GM18858 (cell line): ENCODE results near the gene CWC27.
A peak's percentile ranks its signal among the peaks of the same experiment; 100 is the strongest.

Experiments used
- ATAC-seq: cut with Tn5 transposase; IDR thresholded peaks from one replicate; pipeline ENCODE4 v1.9.1; 2021; ENCODE audit not compliant: unreplicated experiment

Gene CWC27

DNA sequence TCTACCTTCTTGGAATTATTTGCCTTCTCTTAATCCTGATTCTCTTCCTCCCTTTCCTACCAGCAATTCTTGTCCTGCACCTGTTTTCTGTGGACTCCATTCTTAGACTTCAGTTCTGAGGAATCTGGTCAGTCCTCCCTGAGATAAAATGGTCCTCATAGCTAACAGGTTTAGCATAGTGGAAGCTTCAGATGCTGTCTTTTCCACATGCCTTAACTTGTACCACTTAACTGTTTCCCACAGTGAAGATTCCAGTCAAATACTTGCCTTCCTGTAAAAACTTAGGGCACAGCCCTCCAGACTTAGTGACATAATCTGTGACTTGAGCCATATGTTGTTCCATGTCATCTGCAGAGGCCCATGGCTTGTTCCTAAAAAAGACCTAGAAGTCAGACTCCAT is 261.3 kb downstream of the CWC27 start:
- no peak for ATAC-seq

DNA sequence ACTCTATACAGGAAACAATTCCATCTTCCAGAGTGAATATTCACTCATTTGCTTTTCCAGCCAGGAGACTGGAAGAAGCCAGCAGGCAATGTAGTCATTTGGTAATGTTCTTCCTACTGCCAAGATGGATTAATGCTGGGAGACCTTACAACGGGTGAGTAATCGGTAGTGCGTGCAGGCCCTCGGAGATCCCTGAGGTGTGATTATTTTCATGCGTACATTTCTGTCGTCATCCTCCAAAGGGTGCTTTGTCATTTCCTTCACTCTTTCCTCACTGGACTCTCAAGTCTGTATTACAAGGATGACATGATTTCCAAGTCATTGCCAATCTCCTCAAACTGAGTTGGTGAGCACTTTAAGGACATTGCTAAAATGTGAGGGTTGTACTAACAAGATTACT is 263.5 kb downstream of the CWC27 start:
- no peak for ATAC-seq

DNA sequence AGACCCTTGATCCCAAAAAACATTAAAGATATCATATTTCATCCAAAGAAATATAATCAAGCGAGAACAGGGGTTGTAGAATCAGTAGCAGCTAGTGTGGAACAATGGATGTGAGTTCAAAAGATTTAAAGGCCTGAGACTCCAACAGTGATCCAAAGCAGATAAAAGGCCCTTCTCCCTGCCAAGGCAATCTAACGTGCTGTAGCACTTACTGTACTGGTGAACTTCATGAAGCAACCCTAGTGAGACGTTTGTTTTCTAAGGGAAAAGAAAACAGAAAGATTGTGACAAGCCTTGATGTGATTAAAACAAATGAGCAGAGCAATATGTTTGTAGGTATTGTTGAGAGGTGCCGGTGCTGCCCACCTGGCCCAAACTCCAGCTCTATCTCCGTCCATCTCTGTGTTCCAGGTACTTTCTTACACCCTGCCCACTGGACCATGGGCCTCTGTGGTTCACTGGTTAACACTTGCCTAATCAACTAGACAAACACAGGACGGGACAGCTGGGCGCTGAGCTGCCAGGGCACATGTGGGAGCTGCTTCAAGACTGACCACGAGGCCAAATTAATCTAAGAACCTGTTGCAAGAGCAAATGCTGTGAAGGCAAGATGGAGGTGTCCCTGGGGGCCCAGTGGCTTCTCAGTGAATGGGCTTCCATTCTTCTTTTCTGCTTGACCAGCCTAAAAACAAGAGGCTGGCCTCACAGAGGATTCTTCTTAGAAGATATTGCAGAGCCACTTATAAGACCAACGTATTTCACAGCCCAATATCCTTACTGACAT is 265.5 kb downstream of the CWC27 start:
- ATAC-seq = no peak

DNA sequence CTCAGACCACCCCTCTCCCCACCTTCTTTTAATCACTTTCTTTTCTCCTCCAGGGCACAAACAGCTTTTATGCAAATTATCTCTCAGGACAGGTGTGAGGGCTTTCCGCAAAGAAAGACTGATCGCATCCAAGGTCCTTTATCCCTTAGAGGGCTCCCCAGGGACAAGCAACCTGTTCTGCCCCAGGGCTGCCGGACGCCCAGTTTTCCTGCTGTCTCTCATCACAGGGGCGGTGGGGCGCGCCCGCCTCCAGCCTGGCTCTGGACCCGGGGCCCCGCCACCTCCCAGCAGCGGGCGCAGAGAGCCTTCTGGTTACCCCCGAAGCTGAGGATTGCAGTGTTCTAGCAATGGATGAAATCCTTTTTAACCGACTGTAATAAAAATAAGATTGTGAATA is 266.1 kb downstream of the CWC27 start:
- no peak for ATAC-seq

DNA sequence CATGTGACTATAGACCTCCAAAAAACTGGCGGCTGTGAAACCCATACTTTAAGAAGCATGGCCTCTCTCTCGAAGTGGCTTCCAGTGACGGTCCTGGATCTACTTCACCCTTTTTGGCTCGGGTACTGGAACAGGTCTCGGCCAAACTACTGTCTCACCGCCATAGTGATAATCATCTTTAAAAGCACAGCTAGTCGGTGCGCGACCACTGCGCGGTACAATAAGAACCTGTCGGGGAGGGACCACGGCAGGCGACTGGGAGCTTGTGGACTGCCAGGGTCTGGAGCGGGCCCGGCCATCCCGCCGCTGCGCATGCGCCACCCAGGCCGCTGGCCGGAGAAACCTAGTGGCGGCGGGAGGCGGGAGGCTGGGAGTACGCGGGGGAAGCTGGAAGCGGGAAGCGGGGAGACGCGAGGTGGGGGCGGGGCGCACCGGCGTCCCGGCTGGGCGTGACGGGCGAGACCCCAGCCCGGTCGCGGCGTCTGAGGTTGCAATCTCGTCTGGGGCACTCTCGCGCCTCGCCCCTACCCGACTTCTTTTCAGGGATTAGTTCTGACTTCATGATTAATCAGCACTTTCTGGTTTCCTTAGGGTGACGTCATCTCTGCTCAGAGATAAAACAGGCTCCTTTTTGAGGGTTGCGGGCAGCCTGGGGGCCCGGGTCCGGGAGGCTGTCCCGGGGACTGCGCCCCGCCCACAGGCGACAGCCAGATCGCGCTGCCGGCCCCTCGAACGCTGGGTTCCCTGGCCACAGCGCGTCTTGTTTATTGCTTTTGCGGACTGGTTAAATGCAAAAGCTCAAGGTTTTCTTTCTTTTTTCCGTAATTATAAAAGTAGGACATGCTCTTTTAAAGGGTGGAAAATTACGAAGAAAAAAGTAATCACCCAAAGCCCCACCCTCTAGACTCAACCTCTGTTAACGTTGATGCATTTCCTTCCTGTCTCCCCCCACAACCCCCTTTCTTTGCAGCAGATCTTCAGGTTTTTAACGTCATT is 266.8 kb downstream of the CWC27 start:
- peak; percentile 68 for ATAC-seq

DNA sequence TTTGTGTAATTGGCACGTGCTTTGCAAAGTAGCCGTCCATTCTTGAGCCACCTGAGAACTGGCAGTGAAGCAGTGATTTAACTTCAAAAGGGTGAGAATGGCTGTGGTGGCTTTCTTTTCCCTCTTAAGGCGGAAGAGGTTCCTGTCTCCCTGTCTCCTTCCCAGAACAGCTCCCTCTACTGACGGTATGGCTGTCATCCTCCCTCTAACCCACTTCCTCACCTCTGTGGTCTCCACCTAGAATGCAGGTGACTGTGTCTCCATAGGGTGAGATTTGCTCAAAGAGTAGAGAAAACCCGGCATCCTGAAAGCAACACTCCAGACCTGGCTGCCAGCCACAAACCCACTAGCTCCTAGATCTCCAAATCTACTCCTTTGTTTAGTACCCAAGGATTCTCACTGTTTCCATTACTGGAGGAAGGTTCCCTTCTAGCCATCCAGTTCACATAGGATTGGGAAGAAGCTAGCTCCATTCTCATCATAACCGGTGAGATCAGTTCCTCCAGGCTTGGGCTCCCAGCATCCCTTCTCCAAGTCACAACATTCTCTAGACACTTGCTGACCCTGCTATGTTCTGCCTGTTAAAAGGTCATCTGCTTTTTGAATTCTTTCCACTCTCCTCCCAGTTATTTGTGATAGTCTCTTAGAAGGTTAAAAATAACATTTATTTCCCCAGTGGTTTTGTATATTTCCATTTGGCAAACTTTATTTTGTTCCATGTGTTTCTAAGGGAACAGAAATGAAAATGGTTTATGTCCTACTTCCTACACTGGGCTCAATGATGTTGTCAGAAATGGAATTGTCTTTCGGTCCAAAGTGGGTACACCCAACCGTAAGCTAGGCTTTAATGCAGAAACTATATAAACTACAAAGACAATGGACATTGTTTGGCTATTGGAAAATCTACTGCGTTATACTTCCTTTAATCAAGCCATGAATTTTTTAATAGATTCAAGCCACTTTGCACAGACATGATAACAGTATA is 269.4 kb downstream of the CWC27 start:
- no peak for ATAC-seq

DNA sequence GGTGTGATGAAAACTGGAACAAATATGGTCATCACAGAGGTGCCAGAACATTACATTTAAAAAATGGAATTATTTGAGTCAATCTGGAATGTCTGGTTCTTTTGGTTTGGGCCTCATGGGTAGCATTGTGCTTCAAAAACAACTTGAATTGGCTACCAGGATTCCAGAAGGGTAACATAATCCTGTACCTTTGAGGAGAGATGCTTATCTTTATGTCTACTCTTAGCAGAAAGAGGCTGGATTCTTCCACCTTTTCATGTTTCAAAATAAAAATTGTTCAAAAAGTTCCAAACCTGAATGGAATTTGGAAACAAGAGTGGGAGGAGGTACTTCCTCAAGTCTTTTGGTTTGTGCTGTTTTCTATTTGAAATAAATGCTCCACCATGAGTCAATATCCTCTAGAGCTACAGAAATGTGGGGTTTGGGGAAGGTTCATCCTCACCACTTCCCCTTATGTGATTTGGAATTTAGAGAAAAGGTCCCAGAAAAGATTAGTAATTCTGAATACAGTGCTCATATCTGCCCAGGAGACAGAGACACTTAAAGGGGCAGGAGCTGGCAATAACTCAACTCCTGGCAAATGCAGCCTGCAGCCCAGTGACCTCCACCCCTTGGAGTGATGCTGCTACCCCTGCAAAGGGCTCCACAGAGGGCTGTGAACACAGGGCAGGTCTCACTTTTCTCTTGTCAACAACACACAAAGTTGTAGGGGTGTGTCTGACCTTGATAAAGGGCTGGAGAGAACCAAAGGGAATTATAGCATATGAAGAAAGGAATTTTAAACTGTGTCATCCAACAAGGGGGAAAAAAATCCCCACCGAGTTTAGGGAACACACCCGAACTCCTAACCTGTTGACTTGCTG is 272.8 kb downstream of the CWC27 start:
- ATAC-seq = no peak

DNA sequence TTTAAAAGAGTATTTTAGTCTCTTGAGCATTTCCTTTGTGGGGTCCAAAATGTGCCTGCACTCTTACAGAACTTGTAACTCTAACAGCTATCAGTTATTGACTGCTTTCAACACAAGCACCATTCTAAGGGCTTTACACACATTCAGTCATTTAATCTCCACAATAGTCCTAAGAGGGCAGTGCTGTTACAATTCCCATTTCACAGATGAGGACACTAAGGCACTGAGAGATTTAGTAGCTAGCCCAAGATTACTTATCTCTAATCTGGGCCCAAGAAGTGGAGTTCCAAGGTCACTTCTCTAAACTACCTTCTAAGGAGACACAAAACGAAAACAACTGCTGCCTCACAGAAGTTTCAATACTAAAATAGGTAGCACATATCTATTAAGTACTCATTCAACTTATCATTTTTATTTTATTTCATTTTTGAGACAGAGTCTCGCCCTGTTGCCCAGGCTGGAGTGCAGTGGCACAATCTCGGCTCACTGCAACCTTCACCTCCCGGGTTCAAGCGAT is 275.2 kb downstream of the CWC27 start:
- peak; percentile 48 for ATAC-seq

DNA sequence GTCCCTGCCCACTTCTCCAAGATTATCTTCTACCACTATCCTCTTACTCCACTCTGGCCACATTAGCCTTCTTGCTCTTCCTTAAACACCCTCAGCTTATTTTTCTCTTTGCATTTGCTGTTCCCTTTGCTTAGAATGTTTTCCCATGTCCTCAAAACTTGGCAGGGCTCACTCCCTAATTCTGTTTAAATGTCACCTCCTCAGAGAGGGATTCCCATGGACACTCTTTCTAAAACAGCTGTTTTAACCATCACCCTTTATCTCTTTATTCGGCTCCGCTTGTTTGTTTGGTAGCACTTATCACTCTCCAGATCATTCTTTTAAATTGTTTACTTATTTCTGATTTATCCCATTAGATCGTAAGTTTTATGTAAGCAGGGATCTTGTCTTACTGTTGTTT is 278.5 kb downstream of the CWC27 start:
- no peak for ATAC-seq

DNA sequence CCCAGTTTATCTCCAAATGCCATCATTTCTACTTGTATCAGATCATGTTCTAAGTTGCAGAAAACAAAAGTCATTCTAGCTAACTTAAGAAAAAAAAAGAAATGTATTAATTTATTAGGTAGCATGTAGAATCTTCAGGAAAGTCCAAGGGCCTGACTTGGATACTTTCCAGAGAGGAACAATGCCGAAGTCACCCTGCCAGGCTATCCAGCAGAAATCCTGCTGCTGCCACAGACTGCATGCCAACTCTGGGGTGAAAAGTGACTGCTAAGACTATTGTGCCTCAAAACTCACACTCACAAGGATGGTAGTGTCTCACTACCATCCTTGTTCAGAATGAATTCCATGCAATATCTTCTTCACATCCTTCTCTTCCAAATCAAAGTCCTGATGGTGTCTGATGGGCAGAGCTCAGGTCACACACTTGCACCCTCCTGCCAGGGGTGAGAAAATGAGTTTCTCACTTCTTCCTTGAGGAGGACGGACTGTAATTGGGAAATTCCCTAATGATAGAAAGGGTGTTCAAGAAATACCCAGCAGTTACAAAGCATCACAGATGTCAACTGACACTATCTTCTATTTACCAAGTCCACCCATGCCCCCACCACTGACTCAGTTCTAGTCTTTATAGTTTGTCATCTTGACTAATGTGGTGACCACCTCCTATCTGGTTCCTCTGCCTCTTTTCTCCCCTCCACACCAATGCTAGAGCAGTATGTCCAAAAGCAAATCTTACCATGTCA is 279.4 kb downstream of the CWC27 start:
- peak; percentile 41 for ATAC-seq

DNA sequence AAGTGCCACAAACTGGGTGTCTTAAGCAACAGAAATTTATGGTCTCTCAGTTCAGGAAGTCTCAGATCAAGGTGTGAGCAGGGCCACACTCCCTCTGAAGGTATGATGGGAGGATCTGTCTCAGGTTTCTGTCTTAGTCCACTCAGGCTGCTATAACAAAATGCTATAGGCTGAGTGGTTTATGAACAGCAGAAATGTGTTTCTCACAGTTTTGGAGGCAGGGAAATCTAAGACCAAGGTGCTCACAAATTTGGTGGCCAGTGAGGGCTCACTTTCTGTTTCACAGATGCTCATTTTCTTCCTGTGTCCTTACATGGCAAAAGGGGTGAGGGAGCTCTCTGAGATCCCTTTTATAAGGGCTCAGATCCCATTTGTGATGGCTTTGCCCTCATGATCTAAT is 281.4 kb downstream of the CWC27 start:
- no peak for ATAC-seq

DNA sequence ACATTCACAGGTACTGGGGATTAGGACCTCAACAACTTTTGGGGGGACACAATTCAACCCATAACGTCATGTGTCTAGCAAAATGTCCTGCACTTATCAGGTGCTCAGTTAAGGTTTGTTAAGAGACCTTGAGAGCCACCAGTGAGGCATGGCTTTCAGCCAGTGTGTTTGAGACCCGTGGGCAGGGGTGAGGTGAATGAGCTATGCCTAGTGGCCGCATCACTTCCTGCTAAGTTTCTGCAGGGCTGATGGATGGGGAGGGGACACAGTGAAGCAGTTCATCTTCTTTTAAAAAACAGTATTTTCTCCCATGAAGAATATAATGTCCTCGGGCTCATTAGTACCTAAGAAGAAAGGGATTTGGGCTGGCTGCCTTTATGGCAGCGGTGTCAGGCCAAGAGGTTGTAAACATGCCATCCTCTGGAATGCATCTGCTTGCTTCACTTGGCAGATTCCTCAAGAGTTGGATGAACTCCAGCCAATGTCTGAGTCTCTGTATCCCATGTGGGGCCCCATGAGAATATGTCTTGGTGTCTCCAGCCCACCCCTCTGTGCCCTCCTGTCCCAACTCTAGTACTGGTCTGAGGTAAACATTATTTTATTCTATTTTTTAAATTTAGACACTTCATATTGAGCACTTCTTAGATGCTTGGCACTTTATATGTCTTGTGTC is 282.2 kb downstream of the CWC27 start:
- ATAC-seq = no peak

DNA sequence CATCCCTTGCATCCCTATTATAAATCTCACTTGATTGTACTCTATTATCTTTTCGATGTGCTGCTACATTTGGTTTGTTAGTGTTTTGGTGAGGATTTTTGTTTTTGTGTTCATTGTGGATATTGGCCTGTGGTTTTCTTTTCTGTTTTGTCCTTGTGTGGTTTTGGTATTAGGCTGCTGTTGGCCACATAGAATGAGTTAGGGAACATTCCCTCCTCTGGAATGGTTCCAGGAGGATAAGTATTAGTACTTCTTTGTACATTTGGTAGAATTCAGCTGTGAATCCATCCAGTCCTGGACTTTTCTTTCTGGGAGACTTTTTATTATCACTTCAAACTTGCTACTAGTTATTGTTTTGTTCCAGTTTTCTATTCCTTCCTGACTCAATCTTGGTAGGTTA is 287.2 kb downstream of the CWC27 start:
- ATAC-seq = no peak

DNA sequence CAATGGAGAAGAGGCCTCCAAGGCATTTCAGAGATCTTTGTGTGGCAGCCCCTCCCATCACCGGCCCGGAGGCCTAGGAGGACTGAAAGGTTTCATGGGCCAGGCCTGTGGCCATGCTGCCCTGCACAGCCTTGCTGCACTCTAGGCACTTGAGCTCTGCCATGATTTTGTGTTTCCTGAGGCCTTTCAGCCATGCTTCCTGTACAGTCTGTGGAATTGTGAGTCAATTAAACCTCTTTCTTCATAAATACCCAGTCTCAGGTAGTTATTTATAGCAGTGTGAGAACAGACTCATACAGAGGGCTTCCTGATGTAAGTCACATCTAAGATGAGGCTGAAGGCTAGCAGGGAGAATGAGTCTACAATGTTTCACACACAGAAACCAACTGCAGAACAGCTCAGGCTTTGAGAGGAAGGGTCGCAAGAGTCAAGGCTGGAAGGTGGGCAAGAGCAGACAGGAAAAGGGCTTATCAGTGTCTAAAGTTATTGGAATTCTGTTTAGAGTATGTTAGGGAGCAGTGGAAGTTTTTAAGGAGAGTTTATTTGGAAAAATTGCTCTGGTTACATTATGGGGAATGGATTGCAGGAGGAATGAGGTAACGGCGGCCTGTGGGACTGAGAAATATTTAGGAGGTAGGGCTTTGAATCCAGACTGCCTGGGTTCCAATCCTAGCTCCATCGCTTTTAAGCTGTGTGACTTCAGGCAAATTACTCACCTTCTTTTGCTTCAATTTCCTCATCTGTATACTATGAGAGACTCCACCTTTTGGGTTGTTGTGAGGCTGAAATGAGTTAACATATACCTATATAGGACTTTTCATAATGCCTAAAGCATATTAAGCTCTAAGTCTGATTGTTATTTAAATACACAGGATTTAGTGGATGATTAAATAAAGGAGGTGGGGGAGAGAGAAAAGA is 291.2 kb downstream of the CWC27 start:
- peak; percentile 35 for ATAC-seq

DNA sequence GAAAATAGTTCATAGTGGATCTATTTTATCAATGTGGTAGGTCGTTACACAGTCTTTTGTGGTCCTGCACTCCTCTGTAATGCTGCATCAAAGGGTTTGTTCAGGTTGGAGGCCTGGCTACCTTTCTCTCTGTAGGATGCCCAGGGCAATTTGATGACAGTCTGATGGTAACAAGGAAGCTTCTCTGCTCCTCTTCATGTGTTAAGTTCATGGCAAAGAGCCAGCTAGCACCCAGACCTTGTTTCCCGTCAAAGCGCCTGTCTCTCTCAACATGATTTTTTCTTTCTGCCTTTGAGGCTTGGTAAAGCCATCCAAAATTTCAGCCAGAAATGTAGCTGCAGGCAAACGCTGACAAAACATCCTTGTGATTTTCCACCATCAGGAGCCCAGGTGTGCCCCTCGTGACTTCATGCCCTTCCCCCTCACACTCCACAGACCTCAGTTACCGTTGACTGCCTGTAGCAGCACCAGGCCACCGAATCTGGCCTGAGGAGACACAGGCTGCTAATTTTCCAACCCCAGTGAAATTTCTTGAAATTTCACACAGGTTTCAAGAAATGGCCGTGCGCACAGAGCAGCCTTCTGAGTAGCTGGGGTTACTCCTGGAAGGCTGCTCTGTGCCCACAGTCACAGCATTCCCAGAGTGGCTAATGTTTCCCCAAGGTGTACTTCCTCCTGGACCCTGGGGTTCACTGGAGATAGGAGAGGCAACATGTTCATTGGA is 292.7 kb downstream of the CWC27 start:
- peak; percentile 39 for ATAC-seq

DNA sequence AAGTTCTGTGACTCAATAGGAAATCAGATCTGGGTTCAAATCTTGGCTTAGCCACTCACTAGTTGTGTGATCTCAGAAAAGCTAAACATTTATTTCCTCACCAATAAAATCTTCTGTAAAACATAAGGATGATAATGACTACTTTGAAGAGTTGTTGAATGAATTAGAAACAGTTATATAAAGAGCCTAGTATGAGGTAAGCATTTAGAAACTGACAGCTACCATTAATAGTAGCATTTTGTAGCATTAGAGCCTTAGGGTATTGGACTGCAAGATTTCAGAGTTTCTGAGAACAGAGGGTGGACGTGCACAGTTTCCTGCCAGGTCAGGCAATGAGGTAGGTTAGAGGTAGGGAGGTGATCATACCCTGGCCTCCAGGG is 293.2 kb downstream of the CWC27 start:
- ATAC-seq = peak; percentile 19
